SK-N-DZ (cell line): ENCODE measurements around the gene RPRD1A.
"Not testable (repeated sequence)": the region's sequence is repeated elsewhere in the genome, so short reads cannot be mapped to it uniquely, and the experiment has no call there.

Experiments
- DNase-seq: peaks from one replicate; pipeline ENCODE4 v3.0.0-alpha.2; 2015; ENCODE audit warnings: low spot score

The RPRD1A gene

DNA sequence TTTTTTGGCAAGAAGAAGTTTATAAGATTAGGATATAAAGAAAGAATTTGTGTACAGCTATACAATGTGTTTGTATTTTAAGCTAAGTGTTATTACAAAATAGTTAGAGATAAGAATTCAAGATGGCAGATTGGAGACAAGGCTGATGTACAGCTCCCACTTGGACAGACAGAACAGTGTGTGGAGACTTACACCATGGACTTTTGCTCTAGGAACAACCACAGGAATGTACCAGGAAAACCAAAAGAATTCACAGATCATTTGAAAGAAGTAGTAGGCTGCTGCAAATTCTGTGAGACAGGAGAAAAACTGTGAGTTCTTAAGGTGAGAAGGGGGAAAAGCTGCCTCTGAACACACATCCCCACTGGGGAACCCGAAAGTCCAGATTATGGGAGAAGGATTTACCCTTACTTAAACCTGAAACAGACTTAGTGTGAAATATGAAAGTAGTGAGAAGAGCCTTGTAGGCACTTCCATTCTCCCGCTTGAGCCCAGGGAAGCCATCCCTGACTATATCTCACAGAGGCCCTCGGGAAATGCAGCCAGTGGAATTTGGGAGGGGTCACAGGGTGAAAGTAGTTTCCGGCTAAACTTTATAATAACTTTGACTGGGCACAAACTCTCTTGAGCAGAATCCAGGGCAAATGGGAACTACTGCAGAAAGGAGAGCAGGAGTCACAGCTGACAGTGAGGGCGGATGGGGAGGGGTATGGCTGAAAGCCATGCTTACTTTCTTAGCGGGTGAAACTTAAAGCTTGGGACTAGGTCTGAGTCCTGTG is 11.6 kb upstream of the RPRD1A start:
- no peak for DNase-seq

DNA sequence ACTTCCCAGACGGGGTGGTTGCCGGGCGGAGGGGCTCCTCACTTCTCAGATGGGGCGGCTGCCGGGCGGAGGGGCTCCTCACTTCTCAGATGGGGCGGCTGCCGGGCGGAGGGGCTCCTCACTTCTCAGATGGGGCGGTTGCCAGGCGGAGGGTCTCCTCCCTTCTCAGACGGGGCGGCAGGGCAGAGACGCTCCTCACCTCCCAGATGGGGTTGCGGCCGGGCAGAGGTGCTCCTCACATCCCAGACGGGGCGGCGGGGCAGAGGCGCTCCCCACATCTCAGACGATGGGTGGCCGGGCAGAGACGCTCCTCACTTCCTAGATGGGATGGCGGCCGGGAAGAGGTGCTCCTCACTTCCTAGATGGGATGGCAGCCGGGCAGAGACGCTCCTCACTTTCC is 10.4 kb upstream of the RPRD1A start:
- DNase-seq = not testable (repeated sequence)

DNA sequence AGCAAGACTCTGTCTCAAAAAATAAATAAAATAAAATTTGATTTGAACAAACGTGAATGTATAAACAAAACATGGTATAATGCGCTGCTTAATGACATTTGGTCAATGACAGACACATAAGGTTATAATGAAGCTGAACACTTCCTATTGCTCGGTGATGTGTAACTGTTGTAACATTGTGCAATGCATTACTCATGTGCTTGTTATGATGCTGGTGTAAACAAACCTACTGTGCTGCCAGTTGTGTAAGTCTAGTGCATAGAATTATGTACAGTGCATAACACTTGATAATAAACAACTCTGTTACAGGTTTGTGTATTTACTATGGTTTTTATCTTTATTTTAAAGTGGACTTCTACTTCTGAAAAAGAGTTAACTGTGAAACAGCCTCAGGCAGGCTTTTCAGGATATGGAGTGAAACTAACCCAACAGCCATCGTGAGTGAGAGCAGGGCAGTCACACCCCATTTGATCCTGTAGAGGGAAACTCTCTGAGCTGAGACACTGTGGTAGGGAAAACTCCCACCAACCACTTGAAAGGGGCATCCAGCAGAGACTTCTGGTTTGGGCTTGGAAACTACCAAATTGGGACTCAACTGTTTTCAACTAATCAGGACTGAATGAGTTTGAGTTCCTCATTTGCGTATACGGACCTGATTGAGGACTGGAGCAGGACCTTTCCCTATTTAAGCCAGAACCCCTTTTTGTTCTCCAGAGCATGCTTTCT is 8.7 kb upstream of the RPRD1A start:
- DNase-seq = no peak

DNA sequence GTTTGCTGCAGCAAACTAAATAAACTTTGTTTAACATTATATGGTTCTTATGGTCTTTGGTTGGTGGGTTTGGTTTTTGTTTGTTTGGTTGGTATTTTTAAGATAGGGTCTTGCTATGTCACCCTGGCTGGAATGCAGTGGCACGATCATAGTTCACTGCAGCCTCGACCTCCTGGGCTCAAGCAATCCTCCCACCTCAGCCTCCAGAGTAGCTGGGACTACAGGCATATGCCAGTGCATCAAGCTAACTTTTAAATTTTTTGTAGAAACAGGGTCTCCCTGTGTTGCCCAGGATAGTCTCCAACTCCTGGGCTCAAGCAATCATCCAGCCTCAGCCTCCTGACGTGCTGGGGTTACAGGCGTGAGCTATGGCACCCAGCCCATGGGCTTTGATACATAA is 7.1 kb upstream of the RPRD1A start:
- DNase-seq = no peak

DNA sequence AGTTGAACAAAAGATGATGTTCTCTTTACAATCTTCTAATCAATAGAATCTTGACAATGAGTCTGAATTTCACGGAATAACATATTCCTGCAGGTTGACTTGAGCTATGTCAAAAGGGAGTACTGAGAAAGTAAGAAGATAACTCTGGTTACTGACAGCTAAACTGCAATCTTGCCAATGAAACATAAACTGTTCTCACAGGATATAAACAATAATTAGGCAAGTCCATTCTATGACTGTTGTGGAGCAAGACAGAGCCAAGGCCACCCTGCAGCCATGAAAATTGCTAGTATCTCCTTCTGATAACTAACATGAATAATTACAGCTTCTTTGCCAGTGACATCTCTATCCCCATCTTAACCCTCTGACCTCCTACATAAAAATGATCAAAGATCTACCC is 6.3 kb upstream of the RPRD1A start:
- DNase-seq = no peak

DNA sequence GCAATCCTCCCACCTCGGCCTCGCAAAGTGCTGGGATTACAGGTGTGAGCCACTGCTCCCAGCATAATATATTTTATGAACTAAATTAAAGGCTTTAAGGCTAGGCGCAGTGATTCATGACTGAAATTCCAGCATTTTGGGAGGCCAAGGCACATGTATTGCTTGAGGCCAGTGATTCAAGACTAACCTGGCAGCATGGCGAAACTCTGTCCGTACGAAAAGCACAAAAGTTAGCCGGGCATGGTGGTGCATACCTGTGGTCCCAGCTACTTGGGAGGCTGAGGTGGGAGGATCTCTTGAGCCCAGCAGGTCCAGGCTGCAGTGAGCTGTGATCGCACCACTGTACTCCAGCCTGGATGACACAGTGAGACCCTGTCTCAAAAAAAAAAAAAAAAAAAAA is 5.0 kb upstream of the RPRD1A start:
- not testable (repeated sequence) for DNase-seq

DNA sequence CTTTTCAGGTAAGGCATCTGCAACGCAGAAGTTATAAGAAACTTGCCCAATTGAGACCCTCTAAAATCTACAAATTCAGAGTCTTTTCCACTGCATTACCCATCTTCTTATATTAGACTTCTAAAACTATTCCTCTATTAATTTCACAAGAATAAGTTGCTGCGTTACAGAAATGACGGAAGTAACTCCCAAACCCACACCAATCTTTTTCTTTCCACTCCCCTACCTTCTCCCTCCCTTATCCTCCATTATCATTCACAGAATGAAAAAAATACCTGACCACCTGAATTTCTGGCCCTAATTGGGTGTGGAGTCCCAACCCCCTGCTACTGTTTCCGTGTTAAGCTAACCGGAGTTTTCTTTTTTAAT is 689 bp downstream of the RPRD1A start:
- no peak for DNase-seq

DNA sequence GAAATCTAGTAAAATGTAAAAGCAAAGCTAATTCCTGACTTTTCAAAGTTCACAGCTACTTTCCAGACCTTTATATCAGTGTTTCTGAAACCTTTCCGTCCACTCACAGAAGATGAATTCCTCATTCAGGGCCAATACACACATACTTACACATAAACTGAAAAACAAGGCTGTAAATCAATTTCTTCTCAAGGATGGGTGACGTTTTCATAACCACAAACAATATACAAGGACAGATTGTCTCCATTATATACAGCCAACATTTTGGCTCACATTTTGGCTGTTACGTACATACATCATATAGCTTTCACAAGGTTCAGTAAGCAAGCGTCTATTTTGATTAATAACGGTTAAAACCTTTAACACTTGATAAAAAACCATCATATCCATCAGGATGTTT is 1.4 kb downstream of the RPRD1A start:
- no peak for DNase-seq

DNA sequence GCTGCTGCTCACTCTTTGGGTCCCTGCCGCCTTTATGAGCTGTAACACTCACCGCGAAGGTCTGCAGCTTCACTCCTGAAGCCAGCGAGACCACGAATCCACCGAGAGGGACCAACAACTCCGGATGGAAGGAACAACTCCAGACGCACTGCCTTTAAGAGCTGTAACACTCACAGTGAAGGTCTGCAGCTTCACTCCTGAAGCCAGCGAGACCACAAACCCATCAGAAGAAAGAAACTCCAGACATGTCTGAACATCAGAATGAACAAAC is 2.6 kb downstream of the RPRD1A start:
- DNase-seq = not testable (repeated sequence)

DNA sequence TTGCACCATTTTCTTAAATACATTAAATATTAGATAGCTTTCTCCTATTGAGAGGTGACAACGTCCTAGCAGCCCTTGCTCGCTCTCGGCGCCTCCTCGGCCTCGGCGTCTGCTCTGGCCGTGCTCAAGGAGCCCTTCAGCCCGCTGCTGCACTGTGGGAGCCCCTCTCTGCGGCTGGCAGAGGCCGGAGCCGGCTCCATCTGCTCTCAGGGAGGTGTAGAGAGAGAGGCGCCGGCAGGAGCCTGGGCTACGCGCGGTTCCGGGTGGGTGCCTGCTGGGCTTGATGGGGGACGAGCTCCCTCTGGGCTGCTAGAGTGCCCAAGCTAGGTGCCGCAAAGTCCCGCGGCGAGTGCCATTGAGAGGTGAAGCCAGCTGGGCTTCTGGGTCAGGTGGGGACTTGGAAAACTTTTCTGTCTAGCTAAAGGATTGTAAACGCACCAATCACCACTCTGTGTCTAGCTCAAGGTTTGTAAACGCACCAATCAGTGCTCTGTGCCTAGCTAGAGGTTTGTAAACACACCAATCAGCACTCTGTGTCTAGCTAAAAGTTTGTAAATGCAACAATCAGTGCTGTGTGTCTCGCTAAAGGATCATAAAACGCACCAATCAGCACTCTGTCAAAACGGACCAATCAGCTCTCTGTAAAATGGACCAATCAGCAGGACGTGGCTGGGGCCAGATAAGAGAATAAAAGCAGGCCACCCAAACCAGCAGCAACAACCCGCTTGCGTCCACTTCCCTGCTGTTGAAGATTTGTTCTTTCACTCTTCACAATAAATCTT is 3.1 kb downstream of the RPRD1A start:
- DNase-seq = no peak

DNA sequence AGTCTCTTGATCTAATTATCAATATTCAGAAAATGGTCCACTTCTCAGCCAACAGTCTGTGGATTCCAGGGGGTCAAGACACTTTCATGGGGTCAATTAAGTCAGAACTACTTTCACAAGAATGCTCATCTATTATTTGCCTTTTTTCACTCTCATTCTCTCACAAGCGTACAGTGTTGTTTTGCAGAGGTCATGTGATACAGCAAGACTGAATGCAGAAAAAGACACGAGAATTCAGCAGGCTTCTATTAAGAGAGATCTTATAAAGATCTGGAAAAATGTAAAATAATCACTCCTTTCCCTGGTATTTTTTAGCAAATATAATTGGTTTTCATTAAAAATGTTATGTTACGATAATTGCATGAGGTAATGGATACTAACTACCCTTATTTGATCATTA is 8.7 kb downstream of the RPRD1A start:
- DNase-seq = no peak

DNA sequence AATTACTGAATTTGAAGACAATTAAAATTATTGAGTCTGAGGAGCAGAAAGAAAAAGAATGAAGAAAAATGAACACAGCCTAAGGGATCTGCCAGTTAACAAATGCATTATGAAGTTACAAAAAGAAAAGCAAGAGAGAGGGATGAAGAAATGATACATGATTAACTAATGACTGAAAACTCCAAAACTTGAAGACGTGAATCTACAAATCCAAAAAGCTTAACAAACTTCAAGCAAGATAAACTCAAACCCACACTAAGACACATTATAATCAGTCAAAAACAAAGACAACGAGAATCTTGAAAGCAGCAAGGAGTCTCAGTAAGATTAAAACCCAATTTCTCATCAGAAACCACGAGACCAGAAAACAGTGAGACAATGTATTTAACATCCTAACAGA is 15.6 kb downstream of the RPRD1A start:
- no peak for DNase-seq

DNA sequence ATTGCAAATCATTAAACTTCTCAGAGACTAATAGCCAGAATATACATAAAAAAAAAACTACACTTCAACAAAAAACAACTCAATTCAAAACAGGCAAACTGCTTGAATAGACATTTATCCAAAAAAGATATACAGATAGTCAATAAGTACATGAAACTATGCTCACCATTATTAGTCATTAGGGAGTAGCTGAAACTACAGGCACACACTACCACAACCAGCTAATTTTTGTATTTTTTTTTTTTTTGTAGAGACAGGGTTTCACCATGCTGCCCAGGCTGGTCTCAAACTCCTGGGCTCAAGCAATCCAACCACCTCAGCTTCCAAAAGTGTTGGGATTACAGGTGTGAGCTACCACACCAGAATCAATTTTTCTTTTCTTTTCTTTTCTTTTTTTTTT is 16.9 kb downstream of the RPRD1A start:
- DNase-seq = no peak

DNA sequence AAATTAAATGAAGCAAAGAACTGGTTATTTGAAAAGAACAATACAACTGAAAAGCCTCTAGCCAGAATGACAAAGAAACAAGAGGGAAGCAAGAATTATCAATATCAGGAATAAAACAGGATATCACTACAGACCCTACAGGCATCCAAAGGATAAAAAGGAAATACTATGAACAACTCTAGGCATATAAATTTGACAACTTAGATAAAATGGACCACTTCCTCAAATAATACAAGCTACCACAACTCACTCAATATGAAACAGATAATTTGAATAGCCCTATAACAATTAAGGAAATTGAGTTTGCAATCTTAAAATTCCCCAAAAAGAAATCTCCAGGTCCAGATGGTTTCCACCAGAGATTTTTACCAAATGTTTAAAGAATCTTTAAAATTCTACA is 19.8 kb downstream of the RPRD1A start:
- no peak for DNase-seq

DNA sequence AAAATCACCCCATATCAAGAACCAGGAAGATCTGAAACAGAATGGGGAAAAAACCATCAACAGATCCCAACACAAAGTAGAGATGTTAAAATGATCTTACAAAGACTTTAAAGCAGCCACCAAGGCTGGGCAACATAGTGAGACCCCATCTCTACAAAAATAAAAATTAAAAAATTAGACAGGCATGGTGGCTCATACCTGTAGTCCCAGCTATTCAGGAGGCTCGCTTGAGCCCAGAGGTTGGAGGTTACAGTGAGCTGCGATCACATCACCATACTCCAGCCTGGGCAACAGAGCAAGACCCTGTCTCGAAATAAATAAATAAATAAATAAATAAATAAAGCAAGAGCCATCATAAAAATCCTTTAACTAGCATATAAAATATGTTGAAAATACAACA is 20.5 kb downstream of the RPRD1A start:
- DNase-seq = no peak

DNA sequence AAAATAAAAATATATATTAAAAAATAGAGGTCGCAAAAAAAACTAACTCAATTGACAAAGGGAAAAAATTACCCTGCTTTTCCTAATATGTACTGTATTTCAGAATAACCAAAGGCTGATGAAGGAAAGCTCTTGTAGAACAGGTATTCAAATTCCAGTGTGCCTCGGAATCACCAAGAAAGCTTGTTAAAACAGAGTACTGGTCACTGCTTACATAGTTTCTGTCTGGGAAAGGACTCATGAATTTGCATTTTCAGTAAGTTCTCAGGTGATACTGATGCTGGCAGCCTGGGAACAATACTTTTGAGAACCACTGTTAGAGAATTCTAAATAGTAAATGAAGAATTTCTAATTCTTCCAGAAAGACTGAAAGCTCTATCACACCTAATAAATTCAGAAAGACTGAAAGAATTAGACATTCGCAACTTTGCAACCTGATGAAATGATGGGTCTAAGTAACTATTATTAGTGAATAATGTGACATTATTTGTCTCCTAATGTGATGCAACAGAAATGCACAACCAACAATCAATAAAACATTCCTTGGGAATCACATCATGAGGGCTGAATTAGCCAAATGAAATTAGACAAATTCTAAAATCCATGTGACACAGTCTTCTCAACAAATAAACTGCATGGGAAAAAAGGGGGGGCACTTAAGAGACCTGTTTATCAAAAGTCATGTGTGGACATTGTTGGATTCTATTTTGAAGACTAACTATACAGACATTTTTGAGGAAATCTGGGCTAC is 21.9 kb downstream of the RPRD1A start:
- no peak for DNase-seq

DNA sequence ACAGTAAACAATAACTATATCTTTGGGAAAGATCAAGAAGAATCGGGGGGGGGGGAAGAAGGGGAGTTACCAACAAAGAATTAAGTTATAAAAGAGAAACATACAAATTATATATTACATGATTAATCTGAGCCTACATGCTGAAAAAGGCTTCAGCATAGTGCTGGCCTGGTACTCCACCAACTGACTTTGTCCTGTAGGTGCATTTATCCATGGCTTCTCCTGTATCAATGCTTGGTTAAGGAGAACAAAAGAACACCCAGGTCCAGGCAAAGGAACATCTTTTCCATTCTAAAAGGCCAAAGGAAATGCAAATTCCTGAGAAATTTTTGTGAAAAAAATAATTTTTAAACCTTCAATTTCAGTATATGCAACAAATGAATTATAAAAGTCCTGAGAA is 24.2 kb downstream of the RPRD1A start:
- no peak for DNase-seq

DNA sequence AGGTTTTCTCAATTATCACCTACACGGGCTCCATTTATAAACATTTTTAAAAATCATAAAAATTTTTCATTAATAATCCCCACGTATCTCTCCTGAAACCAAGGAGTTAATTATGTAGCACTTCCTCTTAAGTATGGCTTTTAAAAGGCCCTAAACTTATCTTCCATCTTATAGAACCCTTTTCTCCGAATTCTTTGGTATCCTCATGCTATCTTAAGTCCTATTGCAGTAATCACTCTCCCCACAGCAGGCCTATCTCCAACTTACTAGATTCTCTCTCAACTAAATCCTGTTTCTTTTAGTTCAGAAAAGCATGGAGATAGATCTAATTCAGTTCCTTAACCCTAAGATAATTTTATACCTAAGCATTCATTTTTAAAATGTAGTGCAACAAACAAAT is 26.2 kb downstream of the RPRD1A start:
- DNase-seq = no peak

DNA sequence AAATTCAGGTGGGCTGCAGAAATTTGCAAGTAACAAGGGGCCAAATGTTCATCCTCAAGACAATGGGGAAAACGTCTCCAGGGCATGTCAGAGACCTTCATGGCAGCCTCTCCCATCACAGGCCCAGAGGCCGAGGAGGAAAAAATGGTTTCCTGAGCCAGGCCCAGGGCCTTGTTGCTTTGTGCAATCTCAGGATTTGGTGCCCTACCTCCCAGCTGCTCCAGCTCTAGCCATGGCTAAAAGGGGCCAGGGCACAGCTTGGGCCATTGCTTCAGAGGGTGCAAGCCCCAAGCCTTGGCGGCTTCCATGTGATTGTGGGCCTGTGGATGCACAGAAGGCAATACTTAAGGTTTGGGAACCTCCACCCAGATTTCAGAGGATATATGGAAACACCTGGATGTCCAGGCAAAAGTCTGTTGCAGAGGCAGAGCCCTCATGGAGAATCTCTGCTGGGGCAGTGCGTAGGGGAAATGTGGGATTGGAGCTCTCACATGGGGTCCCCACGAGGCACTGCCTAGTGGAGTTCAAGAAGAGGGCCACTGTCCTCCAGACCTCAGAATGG is 29.2 kb downstream of the RPRD1A start:
- DNase-seq = no peak

DNA sequence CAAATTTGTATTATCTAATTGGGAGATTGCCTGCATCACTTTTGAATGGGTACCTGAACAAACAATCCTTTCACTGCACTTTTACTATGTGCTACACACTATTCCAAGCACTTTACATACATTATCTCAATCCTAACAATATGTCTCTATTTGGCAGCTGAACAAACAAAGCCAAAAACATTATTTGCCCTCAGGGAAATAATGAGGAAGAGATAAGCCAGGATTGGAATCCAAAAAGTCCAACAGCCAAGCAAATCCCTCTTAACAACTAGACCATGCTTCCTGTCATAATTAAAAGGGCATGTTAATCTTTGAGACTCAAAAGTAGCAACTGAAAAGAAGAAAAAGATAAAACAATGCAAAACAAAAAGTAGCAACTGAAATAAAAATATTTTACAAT is 32.1 kb downstream of the RPRD1A start:
- no peak for DNase-seq

DNA sequence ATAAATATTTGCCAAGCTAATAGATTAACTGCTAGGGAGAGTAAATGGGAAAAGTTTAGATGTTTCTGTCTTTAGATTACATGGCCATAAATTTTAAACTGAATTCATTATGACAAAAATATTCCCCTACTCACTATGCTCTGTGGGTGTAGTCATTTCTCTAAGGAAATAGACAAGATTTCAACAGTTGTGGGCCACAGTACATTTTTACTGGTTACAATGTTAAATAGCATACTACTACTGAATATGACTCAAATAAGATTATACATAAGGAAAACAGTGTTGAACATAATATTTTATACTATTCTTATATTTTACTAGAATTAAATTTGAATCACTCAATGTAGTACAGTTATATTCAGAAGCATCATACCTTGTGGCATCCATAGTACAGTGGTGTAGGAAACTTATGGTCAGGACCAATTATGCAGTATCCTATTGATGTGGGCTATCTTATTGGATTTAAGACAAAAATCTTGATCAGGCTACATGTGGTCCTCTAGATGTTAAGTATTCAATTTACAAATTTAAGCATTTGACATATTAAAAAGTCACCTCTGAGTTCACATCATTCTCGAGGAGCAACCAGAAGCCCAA is 33.0 kb downstream of the RPRD1A start:
- DNase-seq = no peak
